GM18868 (cell line): ENCODE data around the gene ANKRD44.
"Not testable (repeated sequence)": the region's sequence is repeated elsewhere in the genome, so short reads cannot be mapped to it uniquely, and the experiment has no call there.

Experiments used
- ATAC-seq: cut with Tn5 transposase; IDR thresholded peaks from one replicate; pipeline ENCODE4 v1.9.1; 2021; ENCODE audit warnings: mild to moderate bottlenecking, moderate library complexity; ENCODE audit not compliant: unreplicated experiment

ANKRD44 gene

DNA sequence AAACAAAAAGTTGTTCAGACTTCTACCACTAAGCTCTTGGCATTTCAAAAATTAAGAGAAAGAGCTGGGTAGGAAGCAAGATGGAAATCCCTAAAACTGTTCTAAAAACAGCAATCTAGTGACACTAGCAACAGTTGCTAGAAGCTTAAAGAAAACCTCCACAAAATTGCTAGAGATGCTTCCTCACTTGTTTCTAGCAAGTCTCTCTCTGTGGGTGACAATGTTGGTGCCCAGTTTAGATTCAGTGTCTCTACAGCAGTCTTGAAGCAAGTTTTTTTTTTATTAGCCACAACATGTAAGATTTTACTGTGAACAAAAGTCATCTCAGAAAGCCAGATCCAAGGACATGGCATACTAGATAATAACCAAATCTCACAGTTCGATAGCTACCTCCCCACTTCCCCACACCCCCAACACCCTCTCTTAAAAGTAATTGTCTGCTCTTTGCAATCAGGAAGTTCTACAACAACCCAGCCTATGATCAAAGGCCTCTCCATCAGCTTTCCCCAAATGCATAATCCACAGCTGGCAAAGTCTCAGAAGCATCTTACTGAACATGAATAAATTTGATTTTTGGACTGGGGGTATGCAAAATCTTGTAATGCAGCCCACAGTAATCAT is 70.0 kb downstream of the ANKRD44 start:
- no peak for ATAC-seq

DNA sequence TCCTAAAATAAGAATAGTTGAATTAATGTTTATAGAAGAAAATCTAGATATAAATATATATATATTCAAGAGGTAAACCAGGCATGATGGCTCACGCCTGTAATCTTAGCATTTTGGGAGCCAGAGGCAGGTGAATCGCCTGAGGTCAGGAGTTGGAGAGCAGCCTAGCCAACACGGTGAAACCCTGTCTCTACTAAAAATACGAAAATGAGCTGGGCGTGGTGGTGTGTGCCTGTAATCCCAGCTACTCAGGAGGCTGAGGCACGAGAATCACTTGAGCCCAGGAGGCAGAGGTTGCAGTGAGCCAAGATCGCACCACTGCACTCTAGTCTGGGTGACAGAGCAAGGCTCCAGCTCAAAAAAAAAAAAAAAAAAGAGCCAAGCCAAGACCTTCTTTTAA is 70.6 kb downstream of the ANKRD44 start:
- ATAC-seq = not testable (repeated sequence)

DNA sequence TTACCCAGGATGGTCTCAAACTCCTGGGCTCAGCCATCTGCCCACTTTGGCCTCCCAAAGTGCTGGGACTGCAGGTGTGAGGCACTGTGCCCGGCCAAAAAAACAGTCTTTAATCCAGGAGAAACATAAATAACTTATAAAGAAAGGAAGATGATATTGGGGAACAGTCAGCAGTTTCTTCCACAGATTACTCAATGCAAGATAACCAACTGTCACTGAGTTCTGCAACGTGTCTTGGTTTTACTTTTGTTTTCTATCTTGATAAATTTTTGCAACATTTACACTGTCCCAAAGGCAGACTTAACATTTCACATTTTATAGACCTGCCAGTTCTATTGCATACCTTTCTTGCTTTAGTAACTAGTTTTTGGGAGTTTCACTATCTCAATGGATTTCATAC is 71.1 kb downstream of the ANKRD44 start:
- peak; percentile 60 for ATAC-seq

- peak; percentile 56 for ATAC-seq
These were observed 72.6 kb downstream of the ANKRD44 start for GRCh38 chr2:197238043-197238365.

- no peak for ATAC-seq
These were observed 73.1 kb downstream of the ANKRD44 start for GRCh38 chr2:197237291-197238042.

- no peak for ATAC-seq
These were observed 73.8 kb downstream of the ANKRD44 start for GRCh38 chr2:197236816-197237215.

GRCh38 chr2:197236159-197236558 is 74.4 kb downstream of the ANKRD44 start:
- ATAC-seq = no peak

GRCh38 chr2:197235711-197236110 is 74.9 kb downstream of the ANKRD44 start:
- ATAC-seq = no peak

DNA sequence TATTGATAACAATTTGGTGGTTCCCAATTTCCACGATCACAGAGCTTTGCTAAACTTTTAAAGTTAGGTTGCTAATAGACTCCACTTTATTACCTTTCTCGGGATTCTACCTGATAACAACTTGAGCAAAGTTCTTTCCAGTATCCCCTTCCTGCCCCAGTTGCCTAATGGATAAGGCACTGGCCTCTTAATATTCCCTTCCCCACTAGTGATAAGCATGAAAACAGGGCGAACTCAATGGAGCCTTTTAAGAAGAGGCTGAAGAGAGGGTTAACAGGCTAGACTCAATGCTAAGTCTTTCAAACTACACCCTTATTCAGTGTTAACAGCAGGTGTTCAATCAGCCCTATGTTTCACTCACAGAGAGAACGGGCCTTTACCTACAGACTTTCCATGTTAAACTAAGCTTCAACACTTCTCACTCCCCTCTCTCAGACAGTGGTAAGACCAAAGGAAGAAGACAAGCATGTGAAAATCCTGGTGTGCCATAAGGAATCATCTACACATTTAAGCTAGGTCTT is 75.8 kb downstream of the ANKRD44 start:
- no peak for ATAC-seq

- no peak for ATAC-seq
These were observed 77.1 kb downstream of the ANKRD44 start for GRCh38 chr2:197233473-197233872.

DNA sequence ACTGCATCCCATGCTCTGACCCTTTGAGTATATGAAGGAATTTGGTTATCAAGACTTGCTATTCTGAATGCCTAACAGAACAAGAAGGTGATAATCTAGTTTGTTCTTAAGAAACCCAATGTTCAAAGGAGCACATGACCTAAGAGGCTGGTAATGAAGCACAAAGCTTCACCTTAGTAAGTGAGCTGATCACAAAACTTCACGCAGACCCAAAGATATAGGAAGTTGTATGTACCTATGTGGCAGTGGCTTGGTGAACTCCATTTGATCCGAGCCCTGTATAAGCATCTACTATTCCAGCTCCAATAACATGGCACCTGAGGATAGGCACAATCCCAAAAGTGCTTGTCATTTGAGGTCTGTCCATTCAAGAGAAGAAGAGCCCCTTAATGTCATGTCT is 78.6 kb downstream of the ANKRD44 start:
- no peak for ATAC-seq

GRCh38 chr2:197229509-197230443 is 80.8 kb downstream of the ANKRD44 start:
- no peak for ATAC-seq

- ATAC-seq = no peak
These were observed 87.1 kb downstream of the ANKRD44 start for GRCh38 chr2:197223451-197223850.

DNA sequence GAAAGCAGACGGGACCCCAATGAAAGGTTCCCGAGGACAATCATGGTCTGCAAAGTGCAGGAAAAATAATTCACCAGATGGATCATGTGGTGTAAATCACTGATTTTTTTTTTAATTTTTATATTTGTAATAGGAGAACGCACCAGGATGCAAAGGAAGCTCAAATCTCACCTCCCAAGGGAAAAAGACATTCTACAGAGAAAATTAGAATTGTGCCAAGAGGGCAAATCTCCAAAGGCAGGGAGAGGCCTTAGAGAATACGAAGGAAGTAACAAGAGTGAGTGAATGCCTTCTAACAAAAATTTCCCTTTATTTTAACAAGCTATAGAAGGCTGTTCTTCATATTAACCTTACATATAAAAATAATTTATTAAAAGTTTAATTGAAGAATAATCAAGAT is 90.9 kb downstream of the ANKRD44 start:
- ATAC-seq = no peak

- no peak for ATAC-seq
These were observed 93.0 kb downstream of the ANKRD44 start for GRCh38 chr2:197217541-197217940.

DNA sequence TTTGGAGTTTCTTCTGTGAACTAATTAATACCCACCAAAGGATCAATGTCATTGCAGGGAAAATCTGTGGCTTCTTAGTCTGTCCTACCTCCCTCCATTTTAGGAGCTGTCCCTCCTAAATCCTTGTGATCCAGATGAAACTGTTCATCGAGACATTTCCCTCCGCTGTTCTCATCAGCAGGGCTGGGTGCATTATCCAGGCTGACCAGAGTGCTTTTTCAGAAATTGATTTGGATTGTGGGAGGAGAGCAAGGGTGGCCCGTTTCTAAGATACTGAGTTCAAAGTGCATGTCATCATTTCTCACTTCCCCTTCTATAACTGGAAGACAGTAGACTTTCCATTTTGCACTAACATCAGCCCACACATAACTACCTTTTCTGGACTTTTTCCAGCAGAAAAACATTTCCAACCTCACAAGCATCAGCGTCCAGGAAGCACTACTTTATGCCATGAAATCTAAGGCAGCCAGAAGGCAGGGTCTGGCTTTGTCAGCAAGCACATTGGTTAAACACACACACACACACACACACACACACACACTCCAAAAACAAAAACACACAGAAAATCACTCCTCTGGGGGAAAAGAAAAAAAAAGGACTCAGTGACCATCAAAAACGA is 94.1 kb downstream of the ANKRD44 start:
- peak; percentile 67 for ATAC-seq

DNA sequence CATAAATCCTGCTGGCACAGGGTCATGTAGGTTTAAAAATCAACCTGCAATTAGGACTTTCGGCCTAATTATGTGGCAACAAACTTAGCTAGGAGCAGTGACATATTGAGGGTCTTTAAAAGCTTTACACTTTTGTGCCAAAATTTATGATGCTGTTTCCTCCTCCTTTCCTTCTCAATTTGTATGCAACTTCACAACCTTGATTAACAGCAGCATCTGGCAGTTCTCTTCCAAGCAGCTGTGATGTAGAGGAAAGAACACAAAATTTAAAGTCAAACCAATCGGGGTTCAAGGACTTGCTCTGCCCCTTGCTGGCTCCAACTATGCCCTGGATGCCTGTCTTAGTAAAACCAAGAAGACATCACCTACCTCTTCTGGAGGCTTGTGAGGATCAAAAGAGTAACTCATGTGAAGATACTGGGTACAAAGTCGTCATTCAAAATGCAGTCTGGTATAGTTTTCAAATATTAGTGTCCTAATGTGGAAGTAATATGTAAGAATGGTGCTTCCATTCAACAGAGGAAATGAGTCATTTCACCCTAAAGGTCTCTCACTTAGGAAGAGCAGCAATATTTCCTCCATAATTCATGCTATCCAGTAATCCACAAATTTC is 94.7 kb downstream of the ANKRD44 start:
- peak; percentile 50 for ATAC-seq

GRCh38 chr2:197212344-197213262 is 98.0 kb downstream of the ANKRD44 start:
- ATAC-seq = no peak

DNA sequence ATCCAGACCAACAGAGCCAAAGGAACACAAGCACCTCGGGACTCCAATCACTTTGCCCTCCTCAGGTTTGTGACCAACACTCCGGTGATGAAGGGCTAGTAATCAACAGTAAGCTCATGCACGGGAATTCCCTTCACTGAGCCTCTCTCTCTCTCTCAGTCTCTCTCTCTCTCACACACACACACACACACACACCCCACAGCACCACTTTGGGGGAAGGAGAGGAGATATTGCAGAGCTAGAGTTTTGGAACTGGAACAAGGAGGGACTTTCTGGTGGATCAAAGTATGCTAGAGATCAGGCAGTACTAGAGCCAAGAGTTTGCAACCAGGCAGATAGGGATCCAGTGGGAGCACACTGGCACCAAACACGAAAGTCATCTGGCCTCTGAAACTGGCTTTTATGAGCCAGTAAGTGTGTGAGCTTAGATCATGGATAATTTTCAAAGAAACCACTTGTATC is 98.7 kb downstream of the ANKRD44 start:
- ATAC-seq = peak; percentile 31
